ENCODE results near the gene LIPK.
"Not testable (repeated sequence)": the region's sequence is repeated elsewhere in the genome, so short reads cannot be mapped to it uniquely, and the experiment has no call there.

Gene LIPK

GRCh38 chr10:88715517-88715916 is 9.5 kb downstream of the LIPK start:
- no peak for DNase-seq (ENCODE audit: low read depth)

GRCh38 chr10:88721392-88721791 is 15.3 kb downstream of the LIPK start:
- no peak for DNase-seq (ENCODE audit: low read depth)

DNA sequence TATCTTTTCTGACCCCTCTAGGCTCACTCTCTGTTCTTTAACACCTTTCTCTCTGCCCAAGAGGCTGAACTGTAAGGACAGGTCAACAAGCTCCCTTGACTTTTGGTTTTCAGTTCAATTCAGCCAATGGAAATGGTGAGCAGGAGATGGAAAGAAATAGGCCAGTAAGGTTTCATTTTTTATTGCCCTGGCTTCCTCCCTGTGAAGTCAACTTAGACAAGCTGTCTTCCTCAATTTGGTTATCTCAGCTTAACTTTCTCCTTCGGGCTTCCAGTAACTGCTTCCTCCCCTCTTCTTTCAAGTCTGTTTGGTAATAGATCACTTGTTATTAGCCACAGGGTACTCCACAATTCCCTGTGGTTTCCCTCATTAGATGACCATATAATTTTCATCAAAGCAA is 19.7 kb downstream of the LIPK start:
- no peak for DNase-seq (ENCODE audit: low read depth)

GRCh38 chr10:88728107-88728763 is 22.2 kb downstream of the LIPK start:
- DNase-seq (ENCODE audit: low read depth), result no peak

GRCh38 chr10:88730864-88731263 is 24.8 kb downstream of the LIPK start:
- DNase-seq (ENCODE audit: low read depth), result no peak

- DNase-seq (ENCODE audit: low read depth), result no peak
Measured at GRCh38 chr10:88731296-88731695, 25.2 kb downstream of the LIPK start.

GRCh38 chr10:88733215-88733614 is 27.2 kb downstream of the LIPK start:
- no peak for DNase-seq (ENCODE audit: low read depth)

GRCh38 chr10:88735661-88736060 is 29.6 kb downstream of the LIPK start:
- no peak for DNase-seq (ENCODE audit: low read depth)

GRCh38 chr10:88741921-88742320 is 35.9 kb downstream of the LIPK start:
- not testable (repeated sequence) for DNase-seq (ENCODE audit: low read depth)

- DNase-seq (ENCODE audit: low read depth), result no peak
Measured at GRCh38 chr10:88742448-88742847, 36.4 kb downstream of the LIPK start.

DNA sequence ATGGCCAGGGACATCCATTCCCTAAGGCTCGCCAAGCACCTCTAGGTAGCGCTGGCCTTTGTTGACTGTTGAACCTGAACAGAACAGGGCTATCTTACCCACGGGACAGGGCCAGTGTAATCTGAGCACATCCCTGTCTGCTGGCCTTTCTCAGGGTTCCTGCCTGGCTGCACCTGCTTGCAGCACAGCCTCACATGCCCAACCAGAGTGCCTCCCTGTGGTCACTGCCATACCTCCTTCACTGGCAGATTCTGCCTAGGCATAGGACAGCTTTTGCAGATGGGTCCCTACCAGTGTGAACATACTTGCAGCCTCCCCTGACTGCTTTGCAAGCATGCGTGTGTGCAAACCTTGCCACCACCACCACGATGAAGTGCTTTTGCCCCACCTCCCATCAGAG is 38.0 kb downstream of the LIPK start:
- no peak for DNase-seq (ENCODE audit: low read depth)

GRCh38 chr10:88745633-88746032 is 39.6 kb downstream of the LIPK start:
- DNase-seq (ENCODE audit: low read depth), result no peak

GRCh38 chr10:88754287-88754686 is 48.2 kb downstream of the LIPK start:
- DNase-seq (ENCODE audit: low read depth), result no peak

DNA sequence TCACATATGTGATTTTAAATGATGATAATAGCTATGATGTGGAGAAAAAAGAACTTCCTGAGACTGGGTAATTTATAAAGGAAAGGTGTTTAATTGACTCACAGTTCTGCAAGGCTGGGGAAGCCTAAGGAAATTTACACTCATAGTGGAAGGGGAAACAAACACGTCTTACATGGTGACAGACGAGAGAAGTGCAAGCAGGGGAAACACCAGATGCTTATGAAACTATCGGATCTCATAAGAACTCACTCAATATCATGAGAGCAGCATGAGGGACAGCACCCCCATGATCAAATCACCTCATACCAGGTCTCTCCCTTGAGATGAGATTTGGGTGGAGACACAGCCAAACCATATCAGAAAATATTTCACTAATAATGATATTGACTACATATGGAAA is 49.7 kb downstream of the LIPK start:
- no peak for DNase-seq (ENCODE audit: low read depth)

- no peak for DNase-seq (ENCODE audit: low read depth)
Measured at GRCh38 chr10:88756660-88757059, 50.6 kb downstream of the LIPK start.

- DNase-seq (ENCODE audit: low read depth), result no peak
Measured at GRCh38 chr10:88759366-88760101, 53.5 kb downstream of the LIPK start, which contains the start of gene LIPN. Gene LIPN (plus strand): TSS chr10:88760020. CDS start chr10:88761406, 1,386 bp downstream.

GRCh38 chr10:88762906-88763305 is 56.9 kb downstream of the LIPK start:
- DNase-seq (ENCODE audit: low read depth), result no peak

DNA sequence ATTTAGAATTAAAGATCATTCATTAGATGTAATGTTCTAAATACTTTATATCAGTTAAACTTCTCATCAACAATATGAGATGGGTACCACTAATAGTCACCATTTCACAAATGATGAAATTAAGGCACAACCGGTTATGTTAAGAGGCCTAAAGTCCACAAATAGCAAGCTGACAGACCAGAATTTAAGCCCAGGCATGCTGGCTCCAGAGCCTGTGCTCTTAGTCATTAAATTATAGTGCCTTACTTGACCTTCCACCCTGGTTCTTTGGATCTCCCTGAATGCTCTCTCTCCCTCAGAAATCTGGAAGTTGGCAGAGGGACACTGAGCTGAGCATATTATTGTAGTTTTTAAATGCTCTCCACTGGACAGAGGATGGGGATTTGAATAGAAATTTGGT is 57.4 kb downstream of the LIPK start:
- no peak for DNase-seq (ENCODE audit: low read depth)

- DNase-seq (ENCODE audit: low read depth), result no peak
Measured at GRCh38 chr10:88764110-88764509, 58.1 kb downstream of the LIPK start.

DNA sequence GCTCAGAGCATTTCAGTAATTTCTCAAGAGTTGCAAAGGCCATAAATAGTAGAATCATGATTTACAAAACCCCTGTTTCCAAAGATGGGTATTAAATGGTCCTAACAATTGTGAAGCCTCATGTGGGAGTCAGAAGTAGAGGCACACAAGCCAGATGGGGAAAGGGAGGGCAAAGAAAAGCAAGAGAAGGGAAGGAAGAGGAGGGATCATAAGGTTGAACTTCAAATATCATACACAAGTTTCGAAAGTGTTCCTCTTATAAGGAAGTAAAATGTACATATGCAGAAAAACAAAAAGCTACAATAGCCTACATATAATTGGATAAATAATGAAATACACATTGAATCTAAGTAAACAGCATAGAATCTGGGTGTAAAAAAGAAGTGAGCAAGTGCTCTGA is 59.8 kb downstream of the LIPK start:
- DNase-seq (ENCODE audit: low read depth), result no peak

- no peak for DNase-seq (ENCODE audit: low read depth)
Measured at GRCh38 chr10:88769384-88769783, 63.3 kb downstream of the LIPK start.

DNA sequence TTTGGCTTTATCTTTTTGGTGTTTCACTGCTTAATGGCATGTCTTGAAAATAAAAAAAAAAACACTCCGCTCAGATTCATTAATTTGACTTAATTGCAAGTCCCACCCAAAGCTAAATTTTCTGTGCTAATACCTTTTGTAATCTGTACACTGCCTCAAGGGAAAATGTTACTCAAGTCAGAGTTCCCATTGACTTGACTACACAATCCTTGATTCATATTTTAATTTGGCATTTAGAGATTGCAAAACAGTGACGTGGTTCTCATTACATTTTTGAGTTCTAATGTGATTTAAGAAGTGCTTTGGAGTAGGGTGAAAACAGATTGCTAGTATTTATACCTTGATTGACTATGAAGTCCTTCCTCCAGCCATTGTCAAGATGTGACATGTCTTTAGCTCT is 75.2 kb downstream of the LIPK start:
- DNase-seq (ENCODE audit: low read depth), result no peak

- no peak for DNase-seq (ENCODE audit: low read depth)
Measured at GRCh38 chr10:88782222-88782621, 76.2 kb downstream of the LIPK start.

DNA sequence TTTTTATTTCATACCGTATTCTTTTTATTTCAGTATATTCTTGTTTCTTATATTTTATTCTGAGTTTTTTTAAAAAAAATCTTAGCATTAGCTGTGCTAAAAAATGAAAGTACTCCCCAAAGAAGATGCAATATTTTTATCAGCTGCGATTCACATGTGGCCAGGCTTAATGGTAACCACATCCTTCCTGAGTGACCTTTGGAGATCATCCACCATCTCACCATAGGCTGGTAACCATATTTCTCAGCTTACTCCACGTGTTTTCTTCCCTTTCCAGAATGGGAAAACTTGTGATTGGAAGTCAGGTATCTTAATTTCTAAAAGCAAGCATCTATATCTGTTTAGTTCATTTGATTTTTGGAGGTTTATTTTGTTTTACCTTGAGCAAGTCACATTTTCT is 77.7 kb downstream of the LIPK start:
- DNase-seq (ENCODE audit: low read depth), result no peak
